Measurements from ENCODE around the gene OBSCN.
"Not testable (repeated sequence)": the region's sequence is repeated elsewhere in the genome, so short reads cannot be mapped to it uniquely, and the experiment has no call there.

Gene OBSCN

DNA sequence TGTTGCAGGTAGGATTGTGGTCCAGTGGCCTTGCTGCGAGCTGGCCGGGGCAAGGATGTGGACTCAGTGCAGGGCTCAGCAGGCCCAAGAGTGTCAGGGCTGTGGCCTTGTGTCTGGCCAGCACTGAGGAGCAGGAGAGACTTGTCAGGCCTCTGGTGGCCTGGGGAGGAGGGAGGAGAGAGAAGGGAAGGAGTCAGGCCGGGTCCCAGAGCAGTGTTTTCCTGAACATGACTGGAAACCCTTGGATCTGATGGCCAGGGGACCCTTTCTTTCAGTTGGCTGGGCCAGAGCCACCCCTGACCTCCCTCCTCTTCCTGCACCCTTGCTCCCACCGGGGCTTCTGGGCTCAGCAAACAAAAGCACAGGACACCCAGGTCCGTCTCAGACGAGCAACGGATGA, 37.2 kb upstream of the OBSCN start:
- DNase-seq, result no peak

DNA sequence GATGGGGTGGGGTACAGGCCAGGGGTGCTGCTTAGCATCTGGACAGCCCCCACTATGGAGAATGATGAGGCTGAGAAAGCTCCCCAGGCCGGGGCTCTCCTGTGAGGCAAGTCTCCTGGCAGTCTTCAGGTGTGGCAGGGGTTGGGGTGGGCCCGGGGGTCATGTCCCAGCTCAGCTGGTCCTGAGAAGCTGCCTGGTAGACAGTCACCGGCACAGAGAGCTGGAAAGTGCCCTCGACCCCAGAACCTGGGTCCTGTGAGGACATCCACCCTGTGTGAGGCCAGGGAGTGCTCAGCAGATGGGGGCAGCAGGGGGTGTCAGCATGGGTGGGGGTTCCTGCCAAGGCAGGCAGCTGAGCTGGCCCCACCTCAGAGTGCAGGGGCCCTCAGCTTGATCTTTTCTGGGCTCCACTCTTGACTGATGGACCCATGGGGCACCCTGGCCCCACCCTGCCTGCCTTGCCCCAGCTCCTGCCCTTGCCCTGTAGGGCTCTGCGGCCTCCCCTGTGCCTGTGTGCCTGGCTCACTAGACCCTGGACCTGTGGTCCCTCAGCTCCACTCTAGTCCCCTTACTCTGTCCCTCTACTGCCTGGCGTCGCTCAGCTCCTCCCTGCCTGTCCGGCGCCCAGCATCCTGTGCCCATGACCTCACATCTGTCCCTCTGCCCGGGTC, 36.5 kb upstream of the OBSCN start:
- no peak for DNase-seq

GRCh38 chr1:228172591-228173527, 35.0 kb upstream of the OBSCN start:
- DNase-seq, result no peak

GRCh38 chr1:228173528-228174481, 34.0 kb upstream of the OBSCN start:
- DNase-seq, result not testable (repeated sequence)

GRCh38 chr1:228174482-228175315, 33.1 kb upstream of the OBSCN start:
- no peak for DNase-seq

DNA sequence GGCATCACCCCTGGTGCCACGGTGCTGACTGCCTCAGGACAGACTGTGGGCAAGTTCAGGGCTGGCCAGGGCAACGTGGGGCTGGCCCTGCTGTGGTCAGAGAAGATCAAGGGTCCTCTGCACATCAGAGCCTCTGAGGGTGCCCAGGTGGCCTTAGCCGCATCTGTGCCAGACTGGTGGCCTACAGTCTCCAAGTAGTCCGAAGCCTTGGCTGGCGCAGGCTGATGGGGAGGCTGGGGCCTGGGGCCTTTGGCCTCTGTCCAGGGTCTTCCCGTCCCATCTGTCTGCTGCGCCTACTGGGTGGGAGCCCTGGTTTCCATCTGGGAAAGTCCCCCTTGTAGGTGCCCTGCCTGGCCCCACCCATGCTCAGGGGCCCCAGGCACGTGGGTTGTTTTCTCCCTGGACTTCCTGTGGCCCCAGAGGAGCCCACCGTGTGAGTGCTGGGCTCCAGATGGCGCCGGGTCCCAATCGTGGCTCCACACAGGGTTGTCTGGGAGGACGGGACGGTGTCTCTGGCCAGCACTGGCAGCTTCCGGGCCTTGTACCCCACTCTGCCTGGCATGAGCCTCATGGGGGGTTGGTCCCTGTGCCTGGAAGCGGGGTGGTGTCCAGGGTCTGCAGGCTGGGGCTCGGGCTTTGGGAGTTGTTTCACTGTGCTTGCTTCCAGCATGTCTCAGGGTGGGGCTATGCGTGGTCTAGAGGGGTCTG, 32.4 kb upstream of the OBSCN start:
- DNase-seq, result no peak

DNA sequence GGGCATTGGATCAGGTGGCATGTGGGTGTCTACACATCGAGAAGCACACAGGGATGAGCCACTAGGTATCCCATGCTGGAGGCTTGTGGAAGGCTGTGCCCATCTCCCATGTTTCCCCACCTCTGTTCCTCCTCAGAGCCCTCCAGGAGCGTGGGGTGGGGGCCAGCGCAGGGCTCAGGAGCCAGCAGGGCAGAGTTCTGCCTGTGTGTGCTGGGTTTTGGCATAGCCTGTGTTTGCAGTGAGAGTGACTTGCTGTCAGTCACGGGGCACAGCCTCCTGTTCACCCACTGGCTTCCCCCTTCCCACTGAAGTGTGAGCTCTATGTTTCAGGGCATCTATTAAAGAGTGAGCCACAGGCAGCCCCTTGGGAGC, 31.8 kb upstream of the OBSCN start:
- DNase-seq, result no peak

- no peak for DNase-seq
Observed at GRCh38 chr1:228176461-228177182, 31.2 kb upstream of the OBSCN start.

GRCh38 chr1:228177183-228177475, 30.7 kb upstream of the OBSCN start:
- no peak for DNase-seq

- no peak for DNase-seq
Observed at GRCh38 chr1:228177721-228178710, 29.8 kb upstream of the OBSCN start.

GRCh38 chr1:228178737-228179684, 28.8 kb upstream of the OBSCN start:
- DNase-seq, result no peak

DNA sequence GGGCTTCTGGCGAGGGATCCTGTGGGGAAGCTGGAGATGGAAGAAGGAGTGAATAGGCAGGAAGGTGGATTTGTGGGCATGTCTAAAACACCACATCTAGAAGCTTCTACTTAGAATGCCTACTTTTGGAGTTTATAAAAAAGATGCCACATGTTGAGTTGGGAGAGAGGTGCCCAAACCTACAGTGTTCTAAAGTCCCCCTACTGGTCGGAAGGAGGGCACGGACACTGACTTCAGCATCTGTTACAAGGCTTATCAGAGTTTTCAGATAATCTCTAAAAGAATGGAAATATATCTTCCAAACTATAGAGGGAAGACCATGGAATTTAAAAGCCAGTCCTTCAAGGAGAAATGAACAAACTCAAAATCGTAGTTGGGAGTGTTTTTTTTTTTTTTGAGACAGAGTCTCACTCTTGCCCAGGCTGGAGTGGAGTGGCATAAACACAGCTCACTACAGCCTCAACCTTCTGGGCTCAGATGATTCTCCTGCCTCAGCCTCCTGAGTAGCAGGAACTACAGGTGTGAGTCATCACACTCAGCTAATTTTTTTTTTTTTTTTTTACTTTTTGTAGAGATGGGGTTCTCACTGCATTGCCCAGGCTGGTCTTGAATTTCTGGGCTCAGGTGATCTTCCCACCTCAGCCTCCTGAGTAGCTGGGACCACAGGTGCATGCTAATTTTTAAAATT, 27.4 kb upstream of the OBSCN start:
- DNase-seq, result no peak

- DNase-seq, result no peak
Observed at GRCh38 chr1:228180959-228181644, 26.7 kb upstream of the OBSCN start.

- no peak for DNase-seq
Observed at GRCh38 chr1:228181645-228182034, 26.2 kb upstream of the OBSCN start.

DNA sequence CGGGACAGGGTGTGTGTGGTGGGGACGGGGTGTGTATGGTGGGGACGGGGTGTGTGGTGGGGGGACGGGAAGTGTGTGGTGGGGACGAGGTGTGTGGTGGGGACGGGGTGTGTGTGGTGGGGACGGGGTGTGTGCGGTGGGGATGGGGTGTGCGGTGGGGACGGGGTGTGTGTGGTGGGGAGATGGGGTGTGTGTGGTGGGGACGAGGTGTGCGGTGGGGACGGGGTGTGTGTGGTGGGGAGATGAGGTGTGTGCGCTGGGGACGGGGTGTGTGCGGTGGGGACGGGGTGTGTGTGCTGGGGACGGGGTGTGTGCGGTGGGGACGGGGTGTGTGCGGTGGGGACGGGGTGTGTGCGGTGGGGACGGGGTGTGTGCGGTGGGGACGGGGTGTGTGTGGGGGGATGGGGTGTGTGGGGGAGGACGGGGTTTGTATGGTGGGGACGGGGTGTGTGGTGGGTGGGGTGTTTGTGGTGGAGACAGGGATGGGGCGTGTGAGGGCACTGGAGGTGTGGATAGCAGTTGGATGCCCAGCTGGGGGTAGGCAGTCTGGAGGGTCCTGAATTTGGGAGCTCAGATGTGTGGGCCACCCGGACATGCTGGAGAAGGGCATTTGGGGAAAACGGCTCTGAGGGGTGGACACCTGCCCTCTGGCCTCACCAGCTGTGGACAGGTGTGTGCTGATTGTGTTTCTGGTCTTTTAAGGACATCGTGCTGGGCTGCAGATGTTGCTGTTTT, 25.4 kb upstream of the OBSCN start:
- no peak for DNase-seq

DNA sequence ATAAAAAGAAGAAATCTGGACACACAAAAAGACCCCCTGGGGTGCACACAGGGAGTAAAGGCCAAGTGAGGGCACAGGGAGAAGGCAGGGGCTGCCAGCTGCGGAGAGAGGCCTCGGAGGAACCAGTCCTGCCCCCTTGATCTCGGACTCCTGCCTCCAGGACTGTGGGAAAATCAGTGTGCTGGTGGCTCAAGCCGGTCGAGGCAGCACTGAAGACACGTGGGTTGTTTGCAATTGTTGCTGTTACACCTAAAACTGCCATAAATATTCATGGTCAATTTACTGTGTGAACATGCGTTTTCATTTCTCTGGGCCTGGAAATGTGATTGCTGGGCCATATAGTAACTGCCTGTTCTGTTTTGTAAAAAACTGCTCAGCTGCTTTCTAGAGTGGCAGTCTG, 23.7 kb upstream of the OBSCN start:
- no peak for DNase-seq

GRCh38 chr1:228185641-228185965, 22.2 kb upstream of the OBSCN start:
- DNase-seq, result no peak
